Measurements from ENCODE around the gene GAS7.

Gene GAS7

DNA sequence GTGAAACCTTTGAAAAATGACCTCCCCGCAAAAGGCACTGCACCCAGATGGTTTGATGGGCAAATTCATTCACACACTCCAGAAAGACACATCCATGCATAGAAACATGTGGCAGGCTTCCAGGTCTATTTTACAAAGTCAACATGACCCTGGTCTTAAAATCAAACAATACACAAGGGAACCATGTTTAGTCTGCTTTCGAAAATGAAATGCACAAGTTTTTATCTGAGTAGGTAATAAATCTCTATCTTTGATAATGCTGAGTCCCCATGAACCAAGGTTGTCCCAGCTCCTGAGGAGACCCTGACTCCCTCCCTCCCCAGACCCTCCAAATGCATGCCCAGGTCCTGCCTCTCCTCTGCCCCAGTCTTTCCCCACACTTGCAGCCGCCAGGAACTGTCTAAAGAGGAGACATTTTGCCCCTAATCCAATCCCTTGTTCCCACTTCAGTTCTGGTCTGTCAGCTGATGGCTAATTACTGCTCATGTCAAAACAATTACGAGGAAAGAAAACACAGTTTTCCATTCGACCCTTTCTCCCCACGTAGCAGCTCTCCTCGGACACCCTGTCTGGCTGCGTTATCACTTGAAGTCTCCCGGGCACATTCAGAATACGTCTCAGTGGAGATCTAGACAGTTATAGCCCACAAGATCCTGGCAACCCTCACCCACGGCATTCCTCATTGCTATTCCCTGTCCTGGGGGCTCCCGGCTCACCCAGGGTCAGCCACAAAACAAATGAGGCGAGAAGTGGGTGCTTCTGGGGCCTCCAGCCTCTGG, 224.5 kb downstream of the GAS7 start:
- no peak for DNase-seq

DNA sequence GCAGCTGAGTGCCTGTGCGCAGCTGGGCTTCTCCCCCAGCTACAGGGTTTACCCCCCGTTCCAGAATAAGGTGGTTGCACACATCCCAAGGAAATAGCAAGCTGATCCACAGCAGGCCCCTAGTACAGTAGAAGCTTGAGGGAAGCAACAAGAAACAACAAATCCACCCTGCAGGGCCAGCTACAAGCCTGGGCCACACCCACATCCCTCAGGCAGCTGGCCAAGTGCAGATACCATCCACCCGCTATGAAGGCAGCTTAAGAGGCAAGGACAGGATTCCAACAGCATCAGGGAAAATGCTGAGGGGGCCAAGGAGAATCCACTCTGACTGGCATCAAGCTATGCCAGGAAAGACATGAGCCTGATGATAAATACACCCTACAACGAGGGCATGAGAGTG, 226.4 kb downstream of the GAS7 start:
- DNase-seq = no peak

DNA sequence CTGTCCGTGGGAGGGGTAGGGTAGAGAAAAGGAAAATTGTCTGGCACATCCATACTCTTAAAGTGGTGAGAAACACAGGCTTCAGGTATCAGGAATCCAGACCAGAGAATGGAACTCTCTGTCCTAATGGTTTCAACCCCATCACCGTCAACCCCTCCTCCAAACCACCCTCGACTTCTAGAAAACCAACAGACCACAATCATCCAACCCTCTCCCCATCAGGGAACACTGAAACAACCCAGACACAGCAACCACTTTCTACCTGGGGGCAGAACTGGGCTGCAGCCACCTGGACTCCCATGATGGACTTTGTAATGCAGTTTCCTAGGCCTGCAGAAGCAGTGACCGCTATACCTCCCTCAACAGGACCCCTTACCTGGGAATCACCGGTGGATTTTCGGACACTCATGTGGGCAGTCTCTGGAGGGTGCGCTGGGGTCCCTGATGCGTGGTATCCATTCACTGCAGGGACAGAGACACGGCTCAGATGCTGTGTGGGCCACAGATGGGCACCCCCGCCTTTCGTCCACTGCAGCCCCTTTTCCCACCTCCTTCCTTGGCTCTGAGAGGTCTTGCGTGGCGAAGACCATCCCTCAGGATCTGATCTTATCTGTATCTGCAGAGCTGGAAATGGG, 229.0 kb downstream of the GAS7 start:
- no peak for DNase-seq

GRCh38 chr17:9968881-9969280, 229.5 kb downstream of the GAS7 start:
- no peak for DNase-seq

GRCh38 chr17:9968008-9968407, 230.4 kb downstream of the GAS7 start:
- no peak for DNase-seq

GRCh38 chr17:9959377-9959981, 238.9 kb downstream of the GAS7 start:
- DNase-seq = peak; percentile 0

DNA sequence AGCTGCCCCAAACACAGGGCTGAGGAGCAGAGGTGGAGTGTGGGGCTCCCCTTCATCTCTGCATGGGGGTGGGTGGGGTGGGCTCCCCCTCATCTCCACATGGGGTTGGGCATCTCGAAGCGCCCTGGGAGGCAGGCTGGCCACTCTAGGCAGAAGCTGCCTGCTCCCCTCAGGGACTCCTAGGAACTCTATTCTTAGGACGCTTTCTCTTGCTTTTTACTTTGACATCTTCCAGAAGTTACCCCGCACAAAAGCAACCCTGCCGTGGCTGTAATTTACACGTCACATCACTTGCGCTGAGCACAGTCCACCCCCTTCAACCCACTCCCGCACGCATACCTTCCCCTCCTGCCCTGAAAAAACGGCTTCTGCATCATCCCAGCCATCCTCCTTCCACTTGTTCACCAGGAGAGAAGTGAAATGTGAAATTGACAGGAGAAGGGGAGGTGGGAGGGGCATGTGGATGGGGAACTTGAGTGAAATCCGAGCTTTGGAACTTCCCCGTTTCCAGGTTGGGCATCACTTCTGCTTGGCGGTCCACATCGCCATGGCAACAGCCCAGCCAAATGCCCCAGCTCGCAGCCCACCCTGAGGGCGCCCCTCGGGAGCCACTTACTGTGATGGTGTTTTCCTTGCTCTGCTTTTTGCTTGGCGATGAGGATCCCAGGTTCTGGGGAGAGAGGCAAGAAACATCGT, 239.7 kb downstream of the GAS7 start:
- no peak for DNase-seq

DNA sequence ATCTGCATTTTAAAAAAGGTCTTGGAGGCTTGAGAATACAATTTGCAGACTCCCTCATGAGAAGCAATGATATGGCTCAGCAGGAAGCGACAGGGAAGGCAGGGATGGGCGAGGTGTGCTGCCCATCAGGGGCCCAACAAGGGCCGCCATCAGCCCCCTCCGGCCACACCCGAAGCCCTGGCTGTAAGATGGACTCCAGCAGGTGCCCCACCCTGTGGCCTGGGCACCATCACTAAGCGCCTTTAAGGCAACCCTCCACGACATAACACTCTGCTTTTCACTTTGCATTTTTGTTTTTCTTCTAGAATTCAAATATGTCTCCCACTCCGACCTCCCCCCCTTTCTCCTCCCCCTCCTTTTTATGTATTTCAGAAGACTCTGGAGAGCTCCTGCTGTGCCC, 241.2 kb downstream of the GAS7 start:
- DNase-seq = no peak

DNA sequence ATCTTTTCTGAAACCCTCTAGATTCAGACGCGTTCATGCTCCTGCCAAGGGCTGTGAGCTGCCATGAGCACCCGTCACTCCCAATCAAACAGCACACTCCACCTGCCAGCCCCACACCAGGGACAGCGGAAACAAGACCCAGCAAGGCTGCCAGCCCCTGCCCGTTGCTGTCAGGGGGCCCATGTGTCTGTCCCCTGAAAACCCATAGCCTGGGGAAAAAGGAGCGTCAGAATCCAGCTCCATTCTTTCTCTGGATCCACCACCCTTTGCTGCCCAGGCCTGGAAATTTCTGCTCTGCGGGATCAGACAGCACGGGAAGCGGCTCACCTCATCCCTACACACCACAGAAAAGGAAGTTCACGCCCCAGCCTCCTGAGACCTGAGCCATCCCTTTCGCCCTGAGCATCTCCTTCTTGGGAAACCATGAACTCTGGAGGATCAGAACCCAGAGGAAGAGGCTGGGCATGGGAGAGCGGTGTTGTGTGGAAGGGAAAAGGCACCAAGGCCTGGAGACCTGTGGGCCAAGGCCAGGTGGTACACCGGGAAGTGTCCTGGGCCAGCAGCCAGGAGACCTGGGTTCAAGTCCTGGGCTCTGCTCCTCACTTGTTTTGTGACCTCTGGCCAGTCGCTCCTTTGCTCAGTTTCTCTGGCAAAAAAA, 241.8 kb downstream of the GAS7 start:
- no peak for DNase-seq

DNA sequence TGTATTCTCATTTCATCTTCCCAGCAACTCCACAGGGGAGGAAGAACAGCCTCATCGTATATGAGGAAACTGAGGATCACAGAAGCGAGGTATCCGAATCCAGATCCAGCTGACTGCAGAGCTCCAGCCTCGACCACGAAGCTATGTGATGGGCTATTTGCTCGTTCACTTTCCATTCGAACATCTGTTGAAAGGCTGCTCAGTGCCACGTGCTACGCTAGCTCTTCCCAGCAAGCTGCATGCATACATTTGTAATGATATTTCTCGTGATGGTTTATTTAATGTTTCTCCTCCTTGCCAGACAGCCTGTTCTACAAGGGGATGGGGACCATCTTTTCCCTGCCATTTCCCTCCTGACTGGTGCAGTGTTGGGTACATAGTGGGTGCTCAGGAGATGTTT, 244.9 kb downstream of the GAS7 start:
- no peak for DNase-seq

GRCh38 chr17:9951803-9952202, 246.6 kb downstream of the GAS7 start:
- no peak for DNase-seq

- no peak for DNase-seq
These were observed 249.5 kb downstream of the GAS7 start for GRCh38 chr17:9948928-9949327.

- no peak for DNase-seq
These were observed 253.7 kb downstream of the GAS7 start for GRCh38 chr17:9944704-9945103.

DNA sequence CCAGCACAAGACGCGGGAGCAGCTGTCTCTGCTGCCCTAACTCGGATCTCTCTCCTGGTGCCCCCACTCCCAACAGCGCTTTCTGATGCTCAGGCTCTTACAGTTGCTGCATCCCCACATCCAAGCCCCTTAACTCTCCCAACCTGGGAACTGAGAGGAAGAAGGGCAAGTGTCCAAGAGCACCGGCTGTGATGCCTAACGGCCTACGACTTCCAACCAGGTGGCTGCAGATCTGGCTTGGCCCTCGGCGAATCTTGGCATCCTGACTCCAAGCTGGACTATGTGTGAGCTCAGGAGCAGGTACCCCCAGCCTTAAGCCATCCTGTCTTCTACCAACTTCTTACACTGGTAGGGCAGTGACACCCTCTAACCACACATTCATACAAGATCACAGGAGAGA, 255.1 kb downstream of the GAS7 start:
- no peak for DNase-seq

DNA sequence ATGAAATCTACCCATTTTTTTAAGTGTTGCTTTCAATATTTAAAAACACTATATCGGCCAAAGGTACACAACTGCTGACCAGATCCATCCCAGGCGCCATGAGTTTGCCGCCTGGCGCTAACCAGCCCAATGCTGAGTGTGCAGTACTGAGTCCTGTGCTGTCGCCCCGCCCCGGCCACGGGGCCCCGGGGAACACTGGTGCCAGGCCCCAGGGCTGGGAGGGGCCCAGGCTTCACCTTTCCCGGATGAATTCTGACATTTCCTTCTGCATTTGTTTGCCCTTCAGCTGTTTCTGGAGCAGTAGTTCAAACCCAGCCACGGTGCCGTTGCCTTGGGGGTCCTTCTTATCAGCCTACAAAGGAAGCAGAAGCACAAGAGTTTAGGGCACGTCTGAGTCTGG, 255.5 kb downstream of the GAS7 start:
- no peak for DNase-seq

DNA sequence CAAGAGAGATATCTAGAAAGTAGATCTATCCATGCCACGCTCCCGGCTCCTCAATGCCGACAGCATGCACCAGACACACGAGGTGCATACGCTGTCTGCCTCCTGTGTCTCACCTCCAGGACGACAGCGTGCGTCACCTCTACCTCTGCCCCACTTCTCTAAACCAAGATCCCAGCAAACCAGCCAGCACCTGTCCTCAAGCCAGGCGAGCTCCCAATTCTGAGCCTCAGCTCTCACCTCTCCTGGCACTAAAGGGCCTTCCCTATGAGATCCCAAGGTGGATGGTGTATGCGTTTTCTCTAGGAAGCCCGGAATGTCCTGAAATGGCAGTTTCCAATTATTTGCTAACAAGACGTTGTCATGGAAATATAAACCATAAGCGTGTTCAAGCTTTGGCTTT, 257.1 kb downstream of the GAS7 start:
- DNase-seq = no peak

GRCh38 chr17:9940841-9941240, 257.6 kb downstream of the GAS7 start:
- DNase-seq = no peak

DNA sequence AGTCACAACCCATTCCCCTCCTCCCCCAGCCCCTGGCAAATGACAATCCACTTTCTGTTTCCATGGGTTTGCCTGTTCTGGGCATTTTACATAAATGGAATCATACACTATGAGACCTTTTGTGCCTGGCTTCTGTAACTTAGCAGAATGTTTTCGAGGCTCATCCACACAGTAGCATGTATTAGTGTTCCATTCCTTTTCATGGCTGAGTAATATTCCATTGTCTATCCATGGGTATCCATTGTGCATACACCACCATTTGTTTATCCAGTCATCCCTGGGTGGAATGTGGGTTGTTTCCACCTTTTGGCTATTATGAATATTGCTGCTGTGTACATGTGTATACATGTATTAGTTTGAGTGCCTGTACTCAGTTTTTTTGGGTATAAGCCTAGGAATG, 259.6 kb downstream of the GAS7 start:
- DNase-seq = no peak

- DNase-seq = no peak
These were observed 260.5 kb downstream of the GAS7 start for GRCh38 chr17:9937901-9938300.

- DNase-seq = no peak
These were observed 261.1 kb downstream of the GAS7 start for GRCh38 chr17:9937241-9937761.

GRCh38 chr17:9936095-9936494, 262.3 kb downstream of the GAS7 start:
- DNase-seq = no peak

DNA sequence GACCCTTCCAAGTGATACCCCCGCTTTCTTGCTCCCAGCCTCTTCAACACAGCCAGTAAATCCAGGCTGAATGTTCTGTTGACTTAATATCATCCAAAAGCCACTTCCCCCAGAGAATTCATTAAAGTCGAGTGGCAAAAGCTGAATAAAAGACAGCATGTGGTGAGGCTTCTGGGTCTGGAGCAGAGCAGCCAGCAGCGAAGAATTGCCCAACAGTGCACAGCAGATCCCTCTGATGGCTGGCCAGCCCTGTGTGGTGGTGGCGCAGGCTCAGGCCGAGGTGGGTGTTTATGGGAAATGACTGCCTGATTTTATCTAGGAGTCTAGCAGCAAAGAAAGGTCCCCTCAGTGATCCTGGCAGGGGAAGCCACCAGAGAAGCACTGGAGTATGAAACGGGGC, 263.0 kb downstream of the GAS7 start:
- DNase-seq = no peak

- DNase-seq = no peak
These were observed 264.1 kb downstream of the GAS7 start for GRCh38 chr17:9934331-9934730.

Measured in NCI-H1436 (cell line).